Measurements from ENCODE around the gene PCYT1A.
"Not testable (repeated sequence)": the region's sequence is repeated elsewhere in the genome, so short reads cannot be mapped to it uniquely, and the experiment has no call there.

PCYT1A gene

DNA sequence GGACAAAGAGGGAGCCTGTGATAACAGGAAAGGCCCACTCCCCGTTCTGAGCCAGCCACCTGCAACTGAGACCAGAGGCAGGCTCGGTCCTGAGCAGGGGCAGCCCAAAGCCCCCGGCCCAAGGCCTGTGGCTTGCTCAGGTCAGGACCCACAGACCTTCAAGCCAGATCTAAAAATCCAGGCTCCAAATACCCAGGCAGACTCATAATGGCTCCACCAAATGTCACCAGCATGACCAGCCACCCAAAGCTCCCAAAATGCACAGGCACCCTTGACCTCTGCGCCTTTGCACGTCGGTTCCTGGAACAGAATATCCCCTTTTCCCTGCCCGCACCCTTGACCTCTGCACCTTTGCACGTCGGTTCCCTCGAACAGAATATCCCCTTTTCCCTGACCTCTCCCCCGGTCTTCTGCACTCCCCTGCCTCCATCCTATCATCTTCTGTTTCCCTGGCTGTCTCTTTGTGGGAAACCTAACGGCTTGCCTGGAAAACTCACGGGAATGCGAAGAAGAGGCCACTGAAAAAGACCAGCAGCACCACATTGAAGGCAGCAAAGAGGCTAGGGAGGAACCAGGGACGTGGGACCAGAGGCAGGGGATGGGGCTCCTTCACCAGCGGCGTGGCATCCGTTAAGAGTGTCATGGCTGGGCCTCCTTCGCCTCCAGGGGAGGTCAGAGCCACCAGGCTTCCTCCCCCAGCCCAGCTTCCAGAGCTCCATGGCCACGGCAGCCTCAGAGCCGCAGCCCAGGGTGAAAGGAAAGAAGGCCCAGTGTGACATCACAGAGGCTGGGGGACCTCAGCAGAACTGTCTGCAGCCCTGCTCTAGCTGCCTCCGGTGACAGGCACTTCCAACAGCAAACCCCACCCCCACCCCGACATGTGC is 76.6 kb downstream of the PCYT1A start, which contains the start of gene ZDHHC19:
Gene ZDHHC19, minus strand, starts transcription at position 728 of the 884 bp plus-strand sequence. Its CDS starts 85 bp downstream, at position 643.
- TF ChIP-seq, protein P1, sequence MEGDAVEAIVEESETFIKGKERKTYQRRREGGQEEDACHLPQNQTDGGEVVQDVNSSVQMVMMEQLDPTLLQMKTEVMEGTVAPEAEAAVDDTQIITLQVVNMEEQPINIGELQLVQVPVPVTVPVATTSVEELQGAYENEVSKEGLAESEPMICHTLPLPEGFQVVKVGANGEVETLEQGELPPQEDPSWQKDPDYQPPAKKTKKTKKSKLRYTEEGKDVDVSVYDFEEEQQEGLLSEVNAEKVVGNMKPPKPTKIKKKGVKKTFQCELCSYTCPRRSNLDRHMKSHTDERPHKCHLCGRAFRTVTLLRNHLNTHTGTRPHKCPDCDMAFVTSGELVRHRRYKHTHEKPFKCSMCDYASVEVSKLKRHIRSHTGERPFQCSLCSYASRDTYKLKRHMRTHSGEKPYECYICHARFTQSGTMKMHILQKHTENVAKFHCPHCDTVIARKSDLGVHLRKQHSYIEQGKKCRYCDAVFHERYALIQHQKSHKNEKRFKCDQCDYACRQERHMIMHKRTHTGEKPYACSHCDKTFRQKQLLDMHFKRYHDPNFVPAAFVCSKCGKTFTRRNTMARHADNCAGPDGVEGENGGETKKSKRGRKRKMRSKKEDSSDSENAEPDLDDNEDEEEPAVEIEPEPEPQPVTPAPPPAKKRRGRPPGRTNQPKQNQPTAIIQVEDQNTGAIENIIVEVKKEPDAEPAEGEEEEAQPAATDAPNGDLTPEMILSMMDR (conservative IDR thresholded peaks at IDR 0.05; ENCODE audit: low read depth): no peak
- H3K27ac ChIP-seq: no peak within 1 kb of the TSS
- ChIA-PET CTCF (no interaction called here), POLR2A (ENCODE audit: low non-redundant PET) (no interaction called here)
- no peak for DNase-seq (ENCODE audit: low spot score)

DNA sequence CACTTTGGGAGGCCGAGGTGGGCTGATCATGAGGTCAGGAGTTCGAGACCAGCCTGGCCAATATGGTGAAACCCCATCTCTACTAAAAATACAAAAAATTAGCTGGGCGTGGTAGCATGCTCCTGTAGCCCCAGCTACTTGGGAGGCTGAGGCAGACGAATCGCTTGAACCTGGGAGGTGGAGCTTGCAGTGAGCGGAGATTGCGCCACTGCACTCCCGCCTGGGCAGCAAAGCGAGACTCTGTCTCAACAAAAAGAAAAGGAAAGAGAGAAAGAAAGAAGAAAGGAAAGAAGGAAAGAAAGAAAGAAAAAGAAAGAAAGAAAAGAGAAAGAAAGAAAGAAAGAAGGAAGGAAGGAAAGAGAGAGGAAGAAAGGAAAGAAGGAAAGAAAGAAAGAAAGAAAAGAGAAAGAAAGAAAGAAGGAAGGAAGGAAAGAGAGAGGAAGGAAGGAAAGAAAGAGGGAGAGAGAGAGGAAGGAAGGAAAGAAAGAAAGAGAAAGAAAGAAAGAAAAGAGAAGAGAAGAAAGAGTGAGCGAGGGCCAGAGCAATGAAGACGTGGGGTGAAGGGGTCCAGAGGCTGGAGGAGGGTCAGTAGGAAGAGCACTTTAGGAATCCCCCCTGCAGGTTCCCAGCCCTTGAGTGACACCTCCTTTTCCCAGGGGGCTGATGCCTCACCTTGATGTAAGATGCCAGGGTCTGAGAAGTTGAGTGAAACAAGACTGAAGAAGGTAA is 77.4 kb downstream of the PCYT1A start:
- H3K27ac ChIP-seq; DNase-seq (ENCODE audit: low spot score); CTCF ChIA-PET; POLR2A ChIA-PET (ENCODE audit: low non-redundant PET): not testable (repeated sequence)

DNA sequence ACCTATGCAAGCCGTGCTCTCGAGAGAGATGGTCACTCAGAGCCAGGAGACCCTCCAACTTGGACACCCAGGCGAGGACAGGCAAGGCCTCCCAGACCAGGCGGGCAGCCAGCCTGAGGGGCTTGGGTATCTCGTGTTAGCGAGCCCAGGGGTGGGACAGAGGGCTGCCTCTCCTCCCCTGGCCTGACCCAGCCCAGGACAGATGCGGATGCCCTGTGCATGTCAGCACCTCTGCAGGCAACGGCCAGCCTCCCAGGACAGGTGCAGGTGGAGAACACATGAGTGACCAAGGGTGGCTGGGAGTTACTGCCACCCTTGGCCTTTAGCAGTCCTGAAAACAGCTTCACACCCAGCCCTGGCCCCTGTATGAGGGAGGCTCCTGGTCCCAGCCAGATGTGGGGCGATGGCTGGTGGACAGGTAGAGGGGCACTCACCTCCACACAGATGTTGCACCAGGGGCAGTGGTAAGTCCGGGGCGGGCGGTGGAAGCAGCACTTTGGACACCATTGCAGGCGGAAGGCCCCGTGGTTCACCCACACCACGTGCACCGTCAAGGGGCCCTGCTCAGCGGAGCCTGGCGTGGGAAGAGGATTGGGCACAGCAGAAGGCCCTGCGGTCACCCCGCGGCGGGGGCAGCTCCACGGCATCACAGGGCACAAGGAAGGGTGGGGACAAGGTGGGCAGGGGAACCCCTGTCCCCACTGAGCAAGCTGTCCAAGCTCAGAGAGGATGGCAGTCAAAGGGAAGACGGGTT is 78.4 kb downstream of the PCYT1A start:
- ChIA-PET CTCF (no interaction called here), POLR2A (ENCODE audit: low non-redundant PET) (no interaction called here)
- DNase-seq (ENCODE audit: low spot score): no peak
- TF ChIP-seq, protein P1 (conservative IDR thresholded peaks at IDR 0.05; ENCODE audit: low read depth): no peak
- no peak overlapping the region for H3K27ac ChIP-seq

DNA sequence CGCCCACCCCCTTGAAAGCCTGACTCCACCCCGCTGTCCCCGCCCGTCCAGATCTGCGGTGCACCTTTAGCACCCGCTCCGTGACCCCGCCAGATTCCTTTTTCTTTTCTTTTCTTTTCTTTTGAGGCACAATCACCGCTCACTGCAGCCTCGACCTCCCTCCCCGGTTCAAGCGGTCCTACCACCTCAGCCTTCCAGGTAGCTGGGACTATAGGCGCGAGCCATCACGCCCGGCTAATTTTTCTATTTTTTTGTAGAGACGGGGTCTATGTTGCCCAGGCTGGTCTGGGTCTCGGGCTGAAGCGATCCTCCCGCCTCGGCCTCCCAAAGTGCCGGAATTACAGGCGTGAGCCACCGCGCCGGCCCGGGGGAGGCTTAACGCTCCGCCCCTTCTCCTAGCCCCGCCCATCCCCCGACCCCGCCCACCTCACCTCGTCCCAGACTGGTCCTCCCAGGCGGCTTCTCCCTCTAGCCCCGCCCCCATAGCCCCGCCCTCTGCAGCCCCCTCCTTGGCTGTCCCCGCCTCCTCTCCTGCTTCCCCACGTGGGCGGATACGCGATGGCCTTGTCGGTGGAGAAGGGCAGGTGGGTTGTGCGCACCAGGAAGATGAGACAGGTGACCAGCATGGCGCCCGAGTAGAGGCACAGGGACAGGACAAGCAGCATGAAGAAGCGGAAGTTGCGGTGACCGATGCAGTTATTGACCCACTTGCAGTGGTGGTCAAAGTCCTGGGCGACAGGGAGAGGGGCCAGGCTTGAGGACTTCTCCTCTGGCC is 79.5 kb downstream of the PCYT1A start:
- peak; percentile 89 for DNase-seq (ENCODE audit: low spot score)
- TF ChIP-seq, protein P1 (conservative IDR thresholded peaks at IDR 0.05; ENCODE audit: low read depth): no peak
- CTCF ChIA-PET: no interaction called here
- POLR2A ChIA-PET (ENCODE audit: low non-redundant PET): no interaction called here
- H3K27ac ChIP-seq: no peak overlapping the region

DNA sequence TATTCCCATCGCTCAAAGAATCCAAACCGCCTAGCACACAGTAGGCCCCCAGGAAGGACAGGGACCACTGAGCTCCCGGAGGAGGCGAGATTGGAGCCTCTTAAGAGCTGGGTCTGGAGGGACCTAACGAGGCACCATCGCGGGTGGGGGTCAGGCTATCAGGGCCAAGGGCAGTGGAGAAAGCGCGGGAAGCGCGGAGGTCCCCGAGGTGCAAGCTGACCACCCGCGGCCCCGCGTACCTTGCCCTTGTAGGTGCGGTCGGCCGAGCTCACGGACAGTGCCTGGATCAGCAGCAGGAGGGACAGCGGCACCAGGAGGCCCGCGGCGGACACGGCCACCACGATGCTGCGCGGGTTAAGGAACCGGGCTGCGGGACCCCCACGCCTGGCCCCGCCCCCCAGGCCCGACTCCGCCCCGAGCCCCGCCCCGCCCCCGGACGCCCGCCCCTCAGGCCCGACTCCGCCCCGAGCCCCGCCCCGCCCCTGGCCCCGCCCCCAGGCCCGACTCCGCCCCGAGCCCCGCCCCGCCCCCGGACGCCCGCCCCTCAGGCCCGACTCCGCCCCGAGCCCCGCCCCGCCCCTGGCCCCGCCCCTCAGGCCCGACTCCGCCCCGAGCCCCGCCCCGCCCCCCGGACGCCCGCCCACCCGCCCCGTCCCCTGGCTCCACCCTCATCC is 80.2 kb downstream of the PCYT1A start:
- no peak for DNase-seq (ENCODE audit: low spot score)
- TF ChIP-seq, protein P1 (conservative IDR thresholded peaks at IDR 0.05; ENCODE audit: low read depth): no peak
- H3K27ac ChIP-seq: no peak overlapping the region
- ChIA-PET POLR2A (ENCODE audit: low non-redundant PET) (no interaction called here), CTCF (no interaction called here)

DNA sequence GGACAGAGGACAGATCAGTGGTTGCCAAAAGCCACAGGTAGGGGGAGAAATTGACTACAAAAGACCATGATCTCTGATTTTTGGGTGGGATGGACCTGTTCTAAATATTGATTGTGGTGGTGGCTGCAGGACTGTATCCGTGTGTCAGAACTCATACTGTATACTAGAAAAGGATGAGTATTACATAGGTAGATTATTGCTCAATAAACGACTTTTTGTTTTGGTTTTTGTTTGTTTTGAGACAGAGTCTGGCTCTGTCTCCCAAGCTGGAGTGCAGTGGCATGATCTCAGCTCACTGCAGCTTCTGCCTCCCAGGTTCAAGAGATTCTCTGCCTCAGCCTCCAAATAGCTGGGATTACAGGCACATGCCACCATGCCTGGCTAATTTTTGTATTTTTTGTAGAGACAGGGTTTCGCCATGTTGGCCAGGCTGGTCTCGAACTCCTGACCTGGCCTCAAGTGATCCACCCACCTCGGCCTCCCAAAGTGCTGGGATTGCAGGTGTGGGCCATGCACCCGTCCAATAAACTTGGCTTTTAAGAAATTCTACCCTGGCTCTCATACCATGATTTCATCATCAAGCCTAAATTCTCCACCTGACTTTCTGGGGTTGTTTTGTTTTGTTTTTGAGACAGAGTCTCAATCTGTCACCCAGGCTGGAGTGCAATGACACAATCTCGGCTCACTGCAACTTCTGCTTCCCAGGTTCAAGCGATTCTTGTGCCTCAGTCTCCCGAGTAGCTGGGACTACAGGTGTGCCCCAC is 81.9 kb downstream of the PCYT1A start:
- H3K27ac ChIP-seq; DNase-seq (ENCODE audit: low spot score); POLR2A ChIA-PET (ENCODE audit: low non-redundant PET): not testable (repeated sequence)
- CTCF ChIA-PET: interaction anchor here (1.2 kb wide), 1 partner anchor 9 kb away, joined by 4 read pairs; no protein-coding TSS in a partner anchor
